HK-2 (cell line): Measurements from ENCODE around the gene L1CAM.
"Not testable (repeated sequence)": the region's sequence is repeated elsewhere in the genome, so short reads cannot be mapped to it uniquely, and the experiment has no call there.

Experiments used
- DNase-seq: peaks from one replicate; pipeline ENCODE4 v3.0.0-alpha.2; 2018; ENCODE audit not compliant: unreplicated experiment

The L1CAM gene

GRCh38 chrX:153829799-153830639 is 56.0 kb downstream of the L1CAM start, which contains the start of gene PDZD4:
Gene PDZD4 (minus strand): TSS chrX:153830544. CDS start chrX:153830298, 246 bp downstream.
- DNase-seq = no peak

DNA sequence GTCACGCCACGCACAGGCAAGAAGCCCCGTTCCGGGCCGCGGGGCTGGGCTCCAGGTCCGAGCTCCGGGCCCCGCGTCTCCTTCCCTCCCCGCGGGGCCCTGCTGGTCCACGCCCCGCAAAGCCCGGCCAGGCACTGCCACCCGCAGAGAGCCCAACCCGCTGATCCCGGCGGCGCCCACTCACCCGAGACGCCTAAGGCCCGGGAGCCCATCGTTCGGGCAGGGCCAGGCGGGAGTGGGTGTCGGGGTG is 56.5 kb downstream of the L1CAM start:
- no peak for DNase-seq

DNA sequence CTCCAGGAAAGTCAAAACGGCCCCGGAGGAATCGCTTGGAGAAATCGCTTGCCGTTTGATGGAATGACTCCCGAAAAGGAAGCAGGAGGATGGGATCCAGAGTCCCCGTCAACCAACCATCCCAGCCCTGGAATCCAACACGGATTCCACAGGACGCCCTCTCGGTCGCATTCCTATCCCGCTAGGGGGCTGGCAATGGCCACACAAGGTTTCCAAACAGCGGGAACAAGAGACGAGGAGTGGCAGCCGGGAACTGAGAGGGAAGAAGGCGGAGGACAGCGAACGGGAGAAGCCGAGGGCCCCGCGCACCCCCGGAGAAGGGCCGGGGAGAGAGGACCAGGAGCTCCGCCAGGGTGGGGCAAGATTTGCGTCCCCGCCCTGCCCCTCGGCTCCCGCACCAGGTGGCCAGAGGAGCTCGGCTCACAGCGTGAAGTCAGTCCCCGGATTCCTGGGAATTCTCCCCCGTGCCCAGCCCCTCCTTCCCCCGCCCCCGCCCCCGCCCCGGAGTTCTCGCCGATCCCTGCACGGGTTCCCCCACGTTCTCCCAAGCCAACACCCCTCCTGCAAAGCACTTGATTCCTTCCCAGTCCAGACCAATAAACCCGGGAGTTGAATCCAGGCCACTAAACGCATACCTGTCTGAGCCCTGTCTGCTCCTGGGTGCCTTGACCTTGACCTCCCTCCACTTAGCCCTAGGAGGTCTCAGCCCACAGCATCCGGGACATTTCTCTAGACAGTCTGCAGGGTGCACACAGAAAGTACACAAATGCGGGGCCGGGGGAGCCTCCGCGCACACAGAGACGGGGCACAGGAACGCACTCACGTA is 57.0 kb downstream of the L1CAM start:
- no peak for DNase-seq

GRCh38 chrX:153828308-153828707 is 57.7 kb downstream of the L1CAM start:
- DNase-seq = no peak

DNA sequence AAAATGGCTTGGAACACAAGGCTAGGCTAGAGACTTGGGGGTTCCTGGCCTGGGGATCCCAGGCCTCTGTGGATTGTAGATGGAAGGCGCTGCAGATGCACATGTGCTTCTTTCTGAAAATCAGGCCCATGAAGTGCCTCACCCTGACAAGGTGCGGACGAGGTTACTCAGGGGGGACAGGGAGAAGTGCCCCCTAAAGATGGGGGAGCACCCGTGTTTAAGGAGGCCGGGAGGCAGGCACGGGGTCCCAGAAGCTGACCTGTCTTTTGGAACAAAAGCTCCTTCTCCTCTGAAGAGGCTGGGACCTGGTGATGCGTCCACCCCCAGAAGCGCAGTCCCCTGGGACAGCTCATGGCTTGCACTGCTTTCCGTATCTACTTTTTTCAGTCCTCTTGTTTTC is 58.1 kb downstream of the L1CAM start:
- no peak for DNase-seq

DNA sequence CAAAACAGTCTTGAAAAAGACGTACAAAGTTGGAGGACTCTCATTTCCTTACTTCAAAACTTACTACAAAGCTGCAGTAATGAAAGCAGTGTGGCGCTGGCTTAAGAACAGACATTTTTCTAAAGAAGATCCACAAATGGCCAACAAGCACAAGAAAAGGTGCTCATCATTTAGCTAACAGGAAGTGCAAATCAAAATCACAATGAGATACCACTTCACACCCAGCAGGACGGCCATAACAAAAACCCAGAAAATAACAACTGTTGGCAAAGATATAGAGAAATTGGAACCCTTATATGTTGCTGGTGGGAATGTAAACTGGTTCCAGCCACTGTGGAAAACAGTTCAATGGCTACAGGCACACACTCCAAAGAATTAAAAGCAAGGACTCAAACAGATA is 59.0 kb downstream of the L1CAM start:
- no peak for DNase-seq

GRCh38 chrX:153825042-153825441 is 60.9 kb downstream of the L1CAM start:
- no peak for DNase-seq

DNA sequence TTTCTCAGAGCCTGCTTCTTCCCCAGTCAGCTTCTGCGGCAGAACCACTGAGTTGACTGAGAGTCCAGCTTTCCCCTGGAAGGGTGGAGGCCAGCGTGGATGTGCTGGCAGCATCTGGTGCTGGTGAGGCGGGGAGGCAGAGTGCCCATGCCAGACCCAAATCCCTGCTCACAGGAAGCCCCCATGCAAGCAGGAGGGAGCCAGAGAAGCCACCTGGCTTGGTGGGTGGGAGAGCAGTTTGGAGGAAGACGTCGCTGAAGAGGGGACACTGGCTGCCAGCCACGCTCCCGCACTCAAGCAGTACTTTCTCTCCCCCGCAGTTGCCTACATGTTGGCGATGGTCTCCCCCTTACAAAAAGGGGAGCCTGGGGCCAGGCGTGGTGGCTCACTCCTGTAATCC is 61.6 kb downstream of the L1CAM start:
- no peak for DNase-seq

- DNase-seq = no peak
Observed at GRCh38 chrX:153821066-153821465, 64.9 kb downstream of the L1CAM start.

- DNase-seq = no peak
Observed at GRCh38 chrX:153820601-153821000, 65.4 kb downstream of the L1CAM start.

- no peak for DNase-seq
Observed at GRCh38 chrX:153819384-153820040, 66.5 kb downstream of the L1CAM start.

DNA sequence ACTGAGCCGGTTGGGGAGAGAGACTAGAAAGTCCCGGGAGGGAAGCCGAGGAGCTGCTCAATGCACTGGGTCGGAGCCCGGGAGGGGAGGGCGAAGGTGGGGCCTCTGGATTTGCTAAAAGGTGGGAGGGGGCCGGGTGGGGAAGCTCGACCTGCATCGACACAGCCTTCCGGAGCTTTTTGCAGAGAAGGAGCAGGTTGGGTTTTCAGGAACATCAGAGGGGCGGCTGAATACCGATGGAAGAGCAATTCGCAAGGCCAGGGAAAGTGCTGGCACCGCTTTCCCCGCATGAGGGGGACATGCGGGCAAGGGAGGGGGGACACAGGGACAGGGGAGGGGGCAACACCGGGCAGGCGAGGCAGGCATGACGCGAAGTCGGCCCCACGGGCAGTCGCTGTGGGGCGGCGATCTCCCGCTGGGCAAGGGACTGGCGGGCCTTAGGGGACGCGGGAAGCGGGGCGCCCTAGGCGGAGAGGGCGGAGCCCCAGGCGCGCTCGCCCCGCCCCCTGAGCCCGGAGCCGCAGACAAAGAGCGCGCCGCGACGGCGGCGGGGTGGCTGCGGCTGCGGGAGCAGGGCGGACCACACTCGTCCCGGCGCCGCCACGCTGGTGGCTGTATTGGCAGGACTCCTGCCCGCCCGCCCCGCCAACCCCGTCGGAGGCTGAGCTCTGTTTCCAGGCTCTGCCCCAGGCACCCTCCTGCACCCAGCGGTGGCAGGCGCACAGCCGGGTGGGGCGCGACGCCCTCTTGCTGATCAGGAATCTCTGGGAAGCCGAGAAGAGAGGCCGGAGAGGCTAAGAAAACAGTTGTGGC is 67.2 kb downstream of the L1CAM start:
- DNase-seq = peak; percentile 41

- DNase-seq = not testable (repeated sequence)
Observed at GRCh38 chrX:153818064-153818463, 67.9 kb downstream of the L1CAM start.

- no peak for DNase-seq
Observed at GRCh38 chrX:153816831-153817690, 68.9 kb downstream of the L1CAM start.

- DNase-seq = no peak
Observed at GRCh38 chrX:153814591-153815315, 71.2 kb downstream of the L1CAM start.

DNA sequence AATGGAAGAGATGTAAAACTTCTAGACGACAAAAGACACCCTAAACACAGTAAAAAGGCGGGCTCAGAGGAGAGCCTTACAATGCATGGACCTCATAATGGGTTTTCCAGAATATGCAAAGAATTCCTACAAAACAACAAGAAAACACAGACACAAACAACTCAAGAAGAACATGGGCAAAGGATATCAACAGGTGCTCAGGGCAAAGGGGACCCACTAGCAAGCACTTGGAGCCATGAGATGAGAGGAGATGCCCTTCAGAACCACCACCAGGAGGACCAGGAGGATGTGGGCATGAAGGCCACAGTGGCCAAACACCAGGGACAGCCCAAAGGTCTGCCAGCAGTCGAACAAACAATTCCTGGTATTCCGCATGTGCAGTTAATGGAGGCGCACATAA is 72.8 kb downstream of the L1CAM start:
- DNase-seq = no peak

DNA sequence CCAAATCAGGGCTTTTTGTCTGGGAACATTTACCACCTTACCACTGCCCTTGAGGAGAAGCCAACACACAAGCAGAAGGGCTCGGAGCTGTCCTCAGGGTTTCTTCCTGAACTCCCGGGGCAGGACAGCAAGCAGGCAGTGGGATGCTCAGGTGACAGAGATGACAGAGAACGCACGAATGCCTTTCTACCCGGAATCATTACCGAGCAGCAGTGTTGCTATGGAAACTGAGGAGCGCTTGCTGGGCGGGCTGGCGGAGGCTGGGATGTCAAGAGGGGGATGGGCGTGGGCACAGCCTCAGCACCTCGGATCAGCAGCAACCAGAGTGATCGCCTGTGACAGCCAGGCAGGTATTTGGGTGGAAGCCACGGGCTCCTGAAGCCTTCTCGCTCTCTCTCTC is 73.8 kb downstream of the L1CAM start:
- no peak for DNase-seq
